A549 (cell line): ENCODE measurements around the gene ALS2. TPM values are rescaled to one million over a fixed set of nuclear protein-coding genes. Genes with fewer than 3 reads are reported as not detected.
"Not testable (repeated sequence)": the region's sequence is repeated elsewhere in the genome, so short reads cannot be mapped to it uniquely, and the experiment has no call there.

Experiments used
- ATAC-seq, 2 experiments: fragments of 200-7000 bp in 1 of 2; fragments of >200 bp in 1 of 2; cut with Nextera tagmentation in 1 of 2; cut with Tn5 transposase in 1 of 2; 3 replicates each; pipeline versions ENCODE4 v1.8.0 to v1.9.1; 2018 to 2020; ENCODE audit warnings: mild to moderate bottlenecking in 1 of 2, moderate library complexity in 1 of 2
- CTCF ChIA-PET: fragments of 300-600 bp; sonication (Branson Sonifier 250); formaldehyde crosslinking; extraction: SDS; loops from one replicate; lab custom pipeline; 2021; ENCODE audit warnings: antibody characterized with exemption, inconsistent platforms; lab: Yijun Ruan, JAX
- POLR2A ChIA-PET: fragments of 350-600 bp; formaldehyde crosslinking; extraction: SDS; loops from one replicate; lab custom pipeline; 2021; ENCODE audit warnings: antibody characterized with exemption, inconsistent platforms; lab: Yijun Ruan, JAX
- DNase-seq, 2 experiments: peaks; one replicate each; pipeline versions ENCODE4 v3.0.0 to v3.0.0-alpha.2; 2011 to 2016; ENCODE audit warnings: low read depth in 1 of 2, low spot score in 1 of 2
- FAIRE-seq: peaks from 2 replicates; lab custom pipeline; 2011; peaks lifted over from hg19 to GRCh38; lab: Jason Lieb, UNC
- H3K27ac ChIP-seq, 2 experiments: fragments of >200 bp; sonication (Bioruptor Twin); formaldehyde crosslinking; 3 replicates each; pipeline ENCODE4 v1.5.1; 2016 to 2017
- H3K4me1 ChIP-seq: fragments of >200 bp; sonication (Bioruptor Twin); formaldehyde crosslinking; 3 replicates; pipeline ENCODE4 v1.6.1; 2016
- H3K4me2 ChIP-seq: fragments of >200 bp; sonication (Bioruptor Twin); formaldehyde crosslinking; 3 replicates; pipeline ENCODE4 v1.6.1; 2016
- H3K4me3 ChIP-seq: fragments of >200 bp; sonication (Bioruptor Twin); formaldehyde crosslinking; 3 replicates; pipeline ENCODE4 v1.5.1; 2016
- H3K9me3 ChIP-seq: fragments of >200 bp; sonication (Bioruptor Twin); formaldehyde crosslinking; 3 replicates; pipeline ENCODE4 v1.6.1; 2016
- CHD4 ChIP-seq: fragments of 200-600 bp; sonication (generic); IDR thresholded peaks from 2 replicates; pipeline ENCODE4 v1.6.1; 2016; ENCODE audit warnings: antibody characterized with exemption, mild to moderate bottlenecking, borderline replicate concordance
- FOSL2 ChIP-seq, 2 experiments: fragments of 450-650 bp in 1 of 2; fragments of >200 bp in 1 of 2; sonication (Bioruptor Twin) in 1 of 2; formaldehyde crosslinking; IDR thresholded peaks; 2 replicates each; pipeline versions ENCODE4 v1.5.0 to v1.6.1; 2016 to 2020; ENCODE audit warnings: mild to moderate bottlenecking in 1 of 2, moderate library complexity in 1 of 2
- POLR2A ChIP-seq: IDR thresholded peaks from 2 replicates; pipeline ENCODE4 v1.6.1; 2012; ENCODE audit warnings: mild to moderate bottlenecking, low read length
- RAD21 ChIP-seq, 2 experiments: fragments of >200 bp in 1 of 2; sonication (Bioruptor Twin) in 1 of 2; formaldehyde crosslinking in 1 of 2; IDR thresholded peaks in 1 of 2; conservative IDR thresholded peaks in 1 of 2; 2 replicates in 1 of 2; 3 replicates in 1 of 2; pipeline ENCODE4 v1.6.1; 2012 to 2018; ENCODE audit warnings: inconsistent platforms in 1 of 2
- RARB ChIP-seq: fragments of 250-450 bp; sonication (Bioruptor Pico); IDR thresholded peaks from 2 replicates; pipeline ENCODE4 v1.8.0; 2021; ENCODE audit warnings: mild to moderate bottlenecking, moderate library complexity
- ZFP36 ChIP-seq: fragments of 450-650 bp; IDR thresholded peaks from 2 replicates; pipeline ENCODE4 v1.6.1; 2014; ENCODE audit warnings: borderline replicate concordance; ENCODE audit not compliant: partially characterized antibody
- ZSCAN20 ChIP-seq: fragments of 250-450 bp; sonication (Bioruptor Pico); IDR thresholded peaks from 2 replicates; pipeline ENCODE4 v1.8.0; 2022; ENCODE audit warnings: mild to moderate bottlenecking, moderate library complexity
- WGBS: methylation state at CpG from one replicate; pipeline ENCODE4 v1.1.6; 2017; ENCODE audit errors: missing lambda C conversion rate; 5-methylcytosine and 5-hydroxymethylcytosine counted together
- polyA plus RNA-seq, 4 experiments: library from polyadenylated mRNA; depleted of rRNA in 3 of 4; stranded (reverse); fragments of >200 nt; fragmentation: RNase III in 1 of 4; extraction: RNeasy Plus Mini Kit Qiagen cat#74134 plus additional on column Dnase treatment in 1 of 4; gene quantifications; 2 replicates in 3 of 4; 3 replicates in 1 of 4; pipeline ENCODE4 v1.2.3, GENCODE V29; 2011 to 2017
- TF ChIP-seq, protein P1 (sequence below): fragments of 200-600 bp; sonication (generic); IDR thresholded peaks from 2 replicates; pipeline ENCODE4 v1.6.1; 2016; ENCODE audit warnings: antibody characterized with exemption, mild to moderate bottlenecking, moderate library complexity
- TF ChIP-seq, protein P2 (sequence below): IDR thresholded peaks from 2 replicates; pipeline ENCODE4 v1.6.1; 2012
- TF ChIP-seq, protein P3 (sequence below): fragments of >200 bp; sonication (Bioruptor Twin); formaldehyde crosslinking; IDR thresholded peaks from 3 replicates; pipeline ENCODE4 v1.6.1; 2016
- TF ChIP-seq, protein P4 (sequence below): fragments of 250-450 bp; sonication (Bioruptor Pico); IDR thresholded peaks from 2 replicates; pipeline ENCODE4 v1.5.0; 2020; ENCODE audit warnings: low read depth, mild to moderate bottlenecking, moderate library complexity

Gene ALS2
- polyA plus RNA-seq, 2 of the 4 experiments (the other 2 are of a cell fraction) = 18.1 to 23.3 TPM

DNA sequence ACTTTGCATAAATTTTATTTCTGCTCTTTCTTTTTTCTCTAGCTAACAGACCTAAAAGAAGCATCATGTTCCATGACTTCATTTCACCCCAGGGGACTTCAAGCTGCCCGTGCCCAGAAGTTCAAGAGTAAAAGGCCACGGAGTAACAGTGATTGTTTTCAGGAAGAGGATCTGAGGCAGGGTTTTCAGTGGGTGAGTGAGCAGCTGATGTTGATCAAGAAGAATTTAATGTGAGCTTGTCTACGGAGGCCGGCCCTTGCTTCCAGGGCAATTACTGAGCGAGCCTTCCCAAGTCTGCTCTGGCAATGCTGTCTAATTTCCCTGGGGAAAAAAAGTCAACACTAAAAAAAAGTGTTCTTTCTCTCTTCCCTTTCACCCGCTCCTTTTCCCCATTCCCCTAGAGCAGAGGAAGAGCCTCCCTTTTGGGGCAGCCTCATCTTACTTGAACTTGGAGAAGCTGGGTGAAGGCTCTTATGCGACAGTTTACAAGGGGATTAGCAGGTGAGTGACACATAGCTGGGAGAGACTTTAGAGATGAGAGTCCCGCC is 26.8 kb upstream of the ALS2 start:
- POLR2A ChIA-PET = interaction anchor here (0.9 kb wide), 1 partner anchor 27 kb away, joined by 3 read pairs; the partner anchor contains the start of gene ALS2
- no peak for DNase-seq
- WGBS = 66% methylated on average over 8 of the region's 8 CpGs
- no peak for FAIRE-seq
- ATAC-seq = no peak
- no peak for TF ChIP-seq RARB (CRISPR knock-in tag)
- no peak for TF ChIP-seq POLR2A
- no peak for TF ChIP-seq CHD4
- TF ChIP-seq ZFP36 = no peak
- no peak for TF ChIP-seq ZSCAN20 (CRISPR knock-in tag)
- TF ChIP-seq, protein P1, sequence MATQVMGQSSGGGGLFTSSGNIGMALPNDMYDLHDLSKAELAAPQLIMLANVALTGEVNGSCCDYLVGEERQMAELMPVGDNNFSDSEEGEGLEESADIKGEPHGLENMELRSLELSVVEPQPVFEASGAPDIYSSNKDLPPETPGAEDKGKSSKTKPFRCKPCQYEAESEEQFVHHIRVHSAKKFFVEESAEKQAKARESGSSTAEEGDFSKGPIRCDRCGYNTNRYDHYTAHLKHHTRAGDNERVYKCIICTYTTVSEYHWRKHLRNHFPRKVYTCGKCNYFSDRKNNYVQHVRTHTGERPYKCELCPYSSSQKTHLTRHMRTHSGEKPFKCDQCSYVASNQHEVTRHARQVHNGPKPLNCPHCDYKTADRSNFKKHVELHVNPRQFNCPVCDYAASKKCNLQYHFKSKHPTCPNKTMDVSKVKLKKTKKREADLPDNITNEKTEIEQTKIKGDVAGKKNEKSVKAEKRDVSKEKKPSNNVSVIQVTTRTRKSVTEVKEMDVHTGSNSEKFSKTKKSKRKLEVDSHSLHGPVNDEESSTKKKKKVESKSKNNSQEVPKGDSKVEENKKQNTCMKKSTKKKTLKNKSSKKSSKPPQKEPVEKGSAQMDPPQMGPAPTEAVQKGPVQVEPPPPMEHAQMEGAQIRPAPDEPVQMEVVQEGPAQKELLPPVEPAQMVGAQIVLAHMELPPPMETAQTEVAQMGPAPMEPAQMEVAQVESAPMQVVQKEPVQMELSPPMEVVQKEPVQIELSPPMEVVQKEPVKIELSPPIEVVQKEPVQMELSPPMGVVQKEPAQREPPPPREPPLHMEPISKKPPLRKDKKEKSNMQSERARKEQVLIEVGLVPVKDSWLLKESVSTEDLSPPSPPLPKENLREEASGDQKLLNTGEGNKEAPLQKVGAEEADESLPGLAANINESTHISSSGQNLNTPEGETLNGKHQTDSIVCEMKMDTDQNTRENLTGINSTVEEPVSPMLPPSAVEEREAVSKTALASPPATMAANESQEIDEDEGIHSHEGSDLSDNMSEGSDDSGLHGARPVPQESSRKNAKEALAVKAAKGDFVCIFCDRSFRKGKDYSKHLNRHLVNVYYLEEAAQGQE = no peak
- TF ChIP-seq, protein P2, sequence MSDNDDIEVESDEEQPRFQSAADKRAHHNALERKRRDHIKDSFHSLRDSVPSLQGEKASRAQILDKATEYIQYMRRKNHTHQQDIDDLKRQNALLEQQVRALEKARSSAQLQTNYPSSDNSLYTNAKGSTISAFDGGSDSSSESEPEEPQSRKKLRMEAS = no peak
- no peak overlapping the region for H3K27ac ChIP-seq
- H3K4me2 ChIP-seq = no peak overlapping the region
- no peak overlapping the region for H3K4me3 ChIP-seq
- H3K9me3 ChIP-seq = no peaks in the 10 kb centered on the region
- H3K4me1 ChIP-seq = no peaks in the 10 kb centered on the region
- CTCF ChIA-PET = interaction anchor here (0.6 to 1.5 kb wide), 2 partner anchors 53 to 209 kb away, joined by 3 to 4 read pairs; no protein-coding TSS in a partner anchor

DNA sequence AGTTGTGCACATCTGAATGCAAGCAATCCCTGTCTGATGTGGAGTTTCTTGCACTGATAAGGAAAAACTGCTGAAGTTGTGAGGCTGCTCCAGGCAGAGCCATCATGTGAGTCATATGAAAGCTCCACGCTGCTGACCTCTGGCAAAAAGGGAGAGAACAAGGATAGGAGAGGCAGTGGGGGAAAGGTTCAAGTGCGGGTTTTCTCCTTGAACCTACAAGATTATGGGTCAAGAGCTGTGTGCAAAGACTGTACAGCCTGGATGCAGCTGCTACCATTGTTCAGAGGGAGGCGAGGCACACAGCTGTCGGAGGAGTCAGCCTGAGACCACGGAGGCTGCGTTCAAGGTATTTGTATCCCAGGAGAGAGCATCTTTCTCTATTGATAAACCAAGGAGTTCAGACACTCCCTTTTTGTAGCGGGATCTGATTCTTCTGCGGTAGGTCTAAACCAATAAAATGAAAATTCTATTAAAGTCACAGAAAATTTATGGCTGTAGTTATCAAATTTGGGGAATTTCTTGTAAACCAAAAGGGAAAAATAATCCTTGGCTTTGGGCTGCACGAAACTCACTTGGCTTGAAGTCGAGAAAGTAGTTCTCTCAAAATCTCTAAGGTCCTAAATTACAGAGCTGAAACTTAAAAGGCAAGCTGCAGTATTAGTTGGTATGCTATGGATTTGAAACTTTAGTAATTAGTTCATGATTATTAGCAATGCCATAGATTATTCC is 25.9 kb upstream of the ALS2 start, which contains the start of gene CDK15:
Gene CDK15, plus strand, starts transcription at position 96 of the 729 bp plus-strand sequence. Its CDS starts 128 bp downstream, at position 224.
- no peak for DNase-seq
- no peak for FAIRE-seq
- H3K27ac ChIP-seq = no peak within 1 kb of the TSS
- CTCF ChIA-PET = interaction anchor here (1.5 kb wide), 1 partner anchor 54 kb away, joined by 4 read pairs; no protein-coding TSS in a partner anchor
- no peak within 1 kb of the TSS for H3K4me2 ChIP-seq
- POLR2A ChIA-PET = no interaction called here
- no peaks in the 10 kb centered on the region for H3K4me1 ChIP-seq
- TF ChIP-seq FOSL2 (IDR thresholded peaks at IDR 0.05) (no peak), FOSL2 (CRISPR knock-in tag; IDR thresholded peaks at IDR 0.05) (no peak), CHD4 (no peak)
- TF ChIP-seq, protein P3, sequence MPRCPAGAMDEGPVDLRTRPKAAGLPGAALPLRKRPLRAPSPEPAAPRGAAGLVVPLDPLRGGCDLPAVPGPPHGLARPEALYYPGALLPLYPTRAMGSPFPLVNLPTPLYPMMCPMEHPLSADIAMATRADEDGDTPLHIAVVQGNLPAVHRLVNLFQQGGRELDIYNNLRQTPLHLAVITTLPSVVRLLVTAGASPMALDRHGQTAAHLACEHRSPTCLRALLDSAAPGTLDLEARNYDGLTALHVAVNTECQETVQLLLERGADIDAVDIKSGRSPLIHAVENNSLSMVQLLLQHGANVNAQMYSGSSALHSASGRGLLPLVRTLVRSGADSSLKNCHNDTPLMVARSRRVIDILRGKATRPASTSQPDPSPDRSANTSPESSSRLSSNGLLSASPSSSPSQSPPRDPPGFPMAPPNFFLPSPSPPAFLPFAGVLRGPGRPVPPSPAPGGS = no peak
- TF ChIP-seq, protein P4, sequence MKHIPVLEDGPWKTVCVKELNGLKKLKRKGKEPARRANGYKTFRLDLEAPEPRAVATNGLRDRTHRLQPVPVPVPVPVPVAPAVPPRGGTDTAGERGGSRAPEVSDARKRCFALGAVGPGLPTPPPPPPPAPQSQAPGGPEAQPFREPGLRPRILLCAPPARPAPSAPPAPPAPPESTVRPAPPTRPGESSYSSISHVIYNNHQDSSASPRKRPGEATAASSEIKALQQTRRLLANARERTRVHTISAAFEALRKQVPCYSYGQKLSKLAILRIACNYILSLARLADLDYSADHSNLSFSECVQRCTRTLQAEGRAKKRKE (CRISPR knock-in tag) = no peak
- TF ChIP-seq, all 56 proteins: peak for 0
- ATAC-seq = peak; percentile 38 to 62; a peak in 4 of 6 replicates
- Histone ChIP-seq H3K9me3 (no peaks in the 10 kb centered on the region), H3K4me3 (no peak within 1 kb of the TSS)
- WGBS = 63% methylated on average over 10 of the region's 10 CpGs

DNA sequence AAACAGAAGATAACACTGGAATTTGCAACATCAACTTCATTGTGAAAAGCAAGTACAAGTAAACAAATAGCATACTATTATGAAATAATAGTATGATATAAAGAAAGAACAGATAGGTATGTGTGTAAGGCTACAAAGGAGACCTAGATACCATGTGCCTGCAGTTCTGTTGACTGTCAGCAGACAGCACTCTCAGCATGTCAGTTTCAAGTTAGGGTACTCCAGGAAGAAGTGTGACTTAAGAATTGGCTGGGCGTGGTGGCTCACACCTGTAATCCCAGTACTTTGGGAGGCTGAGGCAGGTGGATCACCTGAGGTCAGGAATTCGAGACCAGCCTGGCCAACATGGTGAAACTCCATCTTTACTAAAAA is 18.2 kb upstream of the ALS2 start:
- CTCF ChIA-PET, FAIRE-seq, H3K9me3 ChIP-seq, H3K4me2 ChIP-seq, H3K4me3 ChIP-seq, POLR2A ChIA-PET: not testable (repeated sequence)
- Histone ChIP-seq H3K4me1 (peaks cover 14% of the 10 kb centered on the region; the same call in 2 of the 3 replicates), H3K27ac (0 out of 6 replicates have a peak overlapping the region, but pooled peaks of 1 of the 2 experiments have one; percentile 22)
- peak in 1 of 2 experiments; percentile 31; a peak in 3 of 5 replicates for TF ChIP-seq RAD21 (conservative IDR thresholded peaks at IDR 0.05 in 1 of 2, IDR thresholded peaks at IDR 0.05 in 1 of 2)
- ATAC-seq (peak; percentile 66 to 68; a peak in 3 of 6 replicates), DNase-seq (peak in 1 of 2 experiments; percentile 30)
- 55% methylated on average over 2 of the region's 2 CpGs for WGBS
